ENCODE results near the gene MESP1. TPM values are rescaled to one million over a fixed set of nuclear protein-coding genes. Genes with fewer than 3 reads are reported as not detected.

MESP1 gene
- total RNA-seq, 4 donors from 2014 or later, result 3.5 to 10.5 (median 6.2) TPM

DNA sequence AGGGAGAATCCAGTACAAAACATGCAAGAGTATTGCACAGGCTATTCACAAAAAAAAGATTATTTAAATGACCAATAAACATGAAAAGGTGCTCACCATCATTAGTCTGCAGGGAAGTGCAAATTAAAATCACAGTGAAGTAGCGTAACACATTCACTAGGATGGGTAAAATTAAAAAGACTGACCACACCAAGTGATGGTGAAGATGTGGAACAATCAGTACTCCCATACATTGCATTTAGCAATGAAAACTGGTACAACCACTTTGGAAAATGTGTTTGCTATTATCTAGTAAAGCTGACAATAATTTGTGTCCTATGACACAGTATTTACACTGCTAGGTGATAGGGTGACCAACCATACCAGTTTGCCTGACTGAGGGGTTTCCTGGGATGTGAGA, 26.4 kb downstream of the MESP1 start:
- no peak for DNase-seq (ENCODE audit: low spot score in 2 of 2)
- Histone ChIP-seq H3K27ac (no peak overlapping the region), H3K36me3 (no peaks in the 10 kb centered on the region), H3K4me1 (peaks cover 0 to 6% (median 0%) of the 10 kb centered on the region in 4 donors), H3K4me3 (no peak overlapping the region), H3K27me3 (no peaks in the 10 kb centered on the region), H3K9me3 (peaks cover 0 to 10% (median 0%) of the 10 kb centered on the region in 4 donors)
- TF ChIP-seq, protein P1, sequence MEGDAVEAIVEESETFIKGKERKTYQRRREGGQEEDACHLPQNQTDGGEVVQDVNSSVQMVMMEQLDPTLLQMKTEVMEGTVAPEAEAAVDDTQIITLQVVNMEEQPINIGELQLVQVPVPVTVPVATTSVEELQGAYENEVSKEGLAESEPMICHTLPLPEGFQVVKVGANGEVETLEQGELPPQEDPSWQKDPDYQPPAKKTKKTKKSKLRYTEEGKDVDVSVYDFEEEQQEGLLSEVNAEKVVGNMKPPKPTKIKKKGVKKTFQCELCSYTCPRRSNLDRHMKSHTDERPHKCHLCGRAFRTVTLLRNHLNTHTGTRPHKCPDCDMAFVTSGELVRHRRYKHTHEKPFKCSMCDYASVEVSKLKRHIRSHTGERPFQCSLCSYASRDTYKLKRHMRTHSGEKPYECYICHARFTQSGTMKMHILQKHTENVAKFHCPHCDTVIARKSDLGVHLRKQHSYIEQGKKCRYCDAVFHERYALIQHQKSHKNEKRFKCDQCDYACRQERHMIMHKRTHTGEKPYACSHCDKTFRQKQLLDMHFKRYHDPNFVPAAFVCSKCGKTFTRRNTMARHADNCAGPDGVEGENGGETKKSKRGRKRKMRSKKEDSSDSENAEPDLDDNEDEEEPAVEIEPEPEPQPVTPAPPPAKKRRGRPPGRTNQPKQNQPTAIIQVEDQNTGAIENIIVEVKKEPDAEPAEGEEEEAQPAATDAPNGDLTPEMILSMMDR (IDR thresholded peaks at IDR 0.05), result no peak
- TF ChIP-seq POLR2A (IDR thresholded peaks at IDR 0.05) (no peak), EP300 (IDR thresholded peaks at IDR 0.05) (no peak)
- 97 to 100% methylated on average over 1 of the region's 1 CpG for WGBS, 2 donors

DNA sequence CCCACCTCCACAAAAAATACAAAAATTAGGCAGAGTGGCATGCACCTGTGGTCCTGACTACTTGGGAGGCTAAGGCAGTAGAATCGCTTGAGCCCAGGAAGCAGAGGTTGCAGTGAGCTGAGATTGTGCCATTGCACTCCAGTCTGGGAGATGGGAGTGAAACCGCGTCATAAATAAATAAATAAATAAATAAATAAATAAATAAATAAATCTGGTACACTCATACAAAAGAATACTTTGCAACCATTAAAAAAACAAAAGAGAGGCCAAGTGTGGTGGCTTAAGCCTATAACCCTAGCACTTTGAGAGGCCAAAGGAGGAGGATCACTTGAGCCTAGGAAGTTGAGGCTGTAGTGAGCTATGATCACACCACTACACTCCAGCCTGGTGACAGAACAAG, 28.0 kb downstream of the MESP1 start:
- Histone ChIP-seq H3K9me3 (peaks cover 0 to 10% (median 0%) of the 10 kb centered on the region in 4 donors), H3K4me1 (no peaks in the 10 kb centered on the region), H3K4me3 (no peak overlapping the region), H3K27ac (no peak overlapping the region), H3K27me3 (no peaks in the 10 kb centered on the region), H3K36me3 (no peaks in the 10 kb centered on the region)
- DNase-seq (ENCODE audit: low spot score in 2 of 2), result no peak
- WGBS, 2 donors, result 74 to 75% methylated on average over 3 of the region's 3 CpGs
- TF ChIP-seq, protein P1 (IDR thresholded peaks at IDR 0.05), result no peak
- TF ChIP-seq POLR2A (IDR thresholded peaks at IDR 0.05), result no peak
- no peak for TF ChIP-seq EP300 (IDR thresholded peaks at IDR 0.05)

DNA sequence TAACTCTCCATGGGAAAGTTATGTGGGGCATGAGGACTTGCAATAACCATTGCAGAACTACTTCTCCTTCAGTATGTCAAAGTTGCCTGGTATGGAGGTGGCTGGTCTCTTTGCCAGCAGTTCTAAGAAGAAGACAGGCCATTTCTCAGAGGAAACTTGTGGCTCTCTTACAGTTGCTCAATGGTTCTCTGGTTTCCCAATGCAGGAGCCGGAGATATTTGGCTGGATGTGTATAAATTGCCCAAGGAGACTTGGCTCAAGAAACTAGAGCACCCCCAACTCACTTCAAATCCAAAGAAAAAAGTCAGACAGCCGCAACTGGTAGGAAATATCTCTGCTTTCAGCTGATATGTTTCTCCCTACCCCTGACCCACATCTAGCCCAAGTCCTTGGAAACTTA, 36.3 kb downstream of the MESP1 start:
- no peak for TF ChIP-seq EP300 (IDR thresholded peaks at IDR 0.05)
- no peak for TF ChIP-seq POLR2A (IDR thresholded peaks at IDR 0.05)
- TF ChIP-seq, protein P1 (IDR thresholded peaks at IDR 0.05), result no peak
- Histone ChIP-seq H3K36me3 (no peaks in the 10 kb centered on the region), H3K9me3 (no peaks in the 10 kb centered on the region), H3K27me3 (no peaks in the 10 kb centered on the region), H3K27ac (no peak overlapping the region), H3K4me1 (no peaks in the 10 kb centered on the region), H3K4me3 (no peak overlapping the region)
- no peak for DNase-seq (ENCODE audit: low spot score in 2 of 2)
- WGBS, 2 donors, result 89 to 91% methylated on average over 2 of the region's 2 CpGs

DNA sequence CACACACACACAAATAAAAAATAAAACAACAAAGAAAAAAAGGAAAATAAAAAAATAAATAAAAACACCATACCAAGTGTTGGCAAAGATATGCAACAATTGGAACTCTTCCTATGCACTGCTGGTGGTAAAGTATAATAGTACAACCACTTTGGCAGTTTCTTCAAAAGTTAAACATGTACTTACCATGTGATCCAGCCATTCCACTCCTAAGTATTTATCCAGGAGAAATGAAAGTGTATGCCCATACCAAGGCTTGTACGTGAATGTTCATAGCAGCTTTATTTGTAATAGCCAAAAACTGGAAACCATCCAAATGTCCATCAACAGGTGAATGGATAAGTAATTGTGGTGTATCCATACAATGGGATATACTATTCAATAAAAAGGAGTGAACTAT, 43.5 kb downstream of the MESP1 start:
- no peaks in the 10 kb centered on the region for H3K27me3 ChIP-seq
- no peak overlapping the region for H3K27ac ChIP-seq
- 77 to 79% methylated on average over 1 of the region's 1 CpG for WGBS, 2 donors
- no peak overlapping the region for H3K4me3 ChIP-seq
- no peak for TF ChIP-seq EP300 (IDR thresholded peaks at IDR 0.05)
- TF ChIP-seq, protein P1 (IDR thresholded peaks at IDR 0.05), result no peak
- TF ChIP-seq POLR2A (IDR thresholded peaks at IDR 0.05), result no peak
- H3K4me1 ChIP-seq, result no peaks in the 10 kb centered on the region
- no peaks in the 10 kb centered on the region for H3K9me3 ChIP-seq
- DNase-seq (ENCODE audit: low spot score in 2 of 2), result no peak
- no peaks in the 10 kb centered on the region for H3K36me3 ChIP-seq

DNA sequence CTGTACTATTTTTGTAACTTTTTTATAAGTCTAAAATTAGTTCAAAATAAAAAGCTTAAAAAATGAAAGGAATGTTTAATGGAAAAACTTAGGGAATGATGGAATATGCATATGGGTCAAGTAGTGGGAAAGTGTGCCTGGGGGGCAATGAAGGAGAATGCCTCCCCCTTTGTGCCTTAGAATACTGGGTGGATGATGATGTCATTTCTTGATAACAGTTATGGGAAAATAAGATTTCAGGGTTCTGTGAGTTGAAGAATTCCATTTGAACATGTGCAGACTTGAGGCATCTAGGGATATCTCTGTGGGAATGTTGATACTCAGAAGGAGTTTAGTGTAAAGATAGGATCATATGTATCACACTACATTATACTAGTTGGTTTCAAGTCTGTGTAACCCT, 46.6 kb downstream of the MESP1 start:
- TF ChIP-seq EP300 (IDR thresholded peaks at IDR 0.05), result no peak
- TF ChIP-seq POLR2A (IDR thresholded peaks at IDR 0.05), result no peak
- TF ChIP-seq, protein P1 (IDR thresholded peaks at IDR 0.05), result no peak
- Histone ChIP-seq H3K4me3 (no peak overlapping the region), H3K9me3 (no peaks in the 10 kb centered on the region), H3K36me3 (no peaks in the 10 kb centered on the region), H3K27me3 (no peaks in the 10 kb centered on the region), H3K27ac (no peak overlapping the region), H3K4me1 (no peaks in the 10 kb centered on the region)
- DNase-seq (ENCODE audit: low spot score in 2 of 2), result no peak

Small RNAs within 50 kb of the gene (small RNA-seq; reads per million reads assigned to genes)
- gene RNU6-132P, result not detected

Other genes with a start within 250 kb of the MESP1 start
- gene TICRR, start 175.8 kb downstream of the MESP1 start, total RNA-seq, result under 1 TPM in 1 of 4 donors, not detected in 3; 0.60 TPM
- 10 to 100 TPM in 3 of 4 donors, 1 to 10 TPM in 1; 7.2 to 41.1 (median 20.8) TPM for gene KIF7, start 95.8 kb downstream of the MESP1 start, total RNA-seq
- gene PLIN1, start 71.9 kb downstream of the MESP1 start, total RNA-seq, result 100 to 1,000 TPM; 144 to 392 (median 300) TPM
- gene PEX11A, start 60.5 kb downstream of the MESP1 start, total RNA-seq, result 10 to 100 TPM in 2 of 4 donors, 1 to 10 TPM in 2; 7.2 to 15.5 (median 9.7) TPM
- under 1 TPM in 2 of 4 donors, not detected in 2; 0.21 to 0.39 TPM for gene WDR93, start 60.4 kb downstream of the MESP1 start, total RNA-seq
- 1 to 10 TPM in 1 of 4 donors, not detected in 3; 1.5 TPM for gene MESP2, start 25.1 kb upstream of the MESP1 start, total RNA-seq
- 10 to 100 TPM; 47.2 to 79.2 (median 72.1) TPM for gene ANPEP, start 63.6 kb upstream of the MESP1 start, total RNA-seq
- 10 to 100 TPM; 49.2 to 61.4 (median 52.2) TPM for gene AP3S2, start 142.7 kb upstream of the MESP1 start, total RNA-seq
- gene ARPIN, start 161.7 kb upstream of the MESP1 start, total RNA-seq, result 10 to 100 TPM; 21.0 to 32.6 (median 25.6) TPM